ENCODE results near the gene URM1.

URM1 gene

DNA sequence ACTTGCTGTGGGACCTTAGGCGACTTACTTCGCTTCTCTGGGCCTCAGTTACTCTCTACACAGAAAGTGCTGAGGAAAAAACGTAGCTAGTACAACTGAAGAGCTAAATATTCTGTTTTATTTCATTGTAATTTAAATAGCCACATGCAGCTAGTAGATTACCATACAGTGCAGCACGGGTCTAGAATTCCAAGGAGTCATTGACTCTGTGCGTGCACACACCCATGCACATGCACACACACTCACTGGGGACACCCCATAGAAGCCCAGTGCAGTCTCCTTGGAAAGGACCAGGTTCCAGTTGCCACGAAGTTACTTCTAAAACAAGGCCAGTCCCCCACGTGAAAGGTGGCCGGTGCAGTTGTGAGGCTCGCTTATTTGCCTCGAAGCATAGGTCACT, 17.0 kb downstream of the URM1 start:
- DNase-seq = no peak

DNA sequence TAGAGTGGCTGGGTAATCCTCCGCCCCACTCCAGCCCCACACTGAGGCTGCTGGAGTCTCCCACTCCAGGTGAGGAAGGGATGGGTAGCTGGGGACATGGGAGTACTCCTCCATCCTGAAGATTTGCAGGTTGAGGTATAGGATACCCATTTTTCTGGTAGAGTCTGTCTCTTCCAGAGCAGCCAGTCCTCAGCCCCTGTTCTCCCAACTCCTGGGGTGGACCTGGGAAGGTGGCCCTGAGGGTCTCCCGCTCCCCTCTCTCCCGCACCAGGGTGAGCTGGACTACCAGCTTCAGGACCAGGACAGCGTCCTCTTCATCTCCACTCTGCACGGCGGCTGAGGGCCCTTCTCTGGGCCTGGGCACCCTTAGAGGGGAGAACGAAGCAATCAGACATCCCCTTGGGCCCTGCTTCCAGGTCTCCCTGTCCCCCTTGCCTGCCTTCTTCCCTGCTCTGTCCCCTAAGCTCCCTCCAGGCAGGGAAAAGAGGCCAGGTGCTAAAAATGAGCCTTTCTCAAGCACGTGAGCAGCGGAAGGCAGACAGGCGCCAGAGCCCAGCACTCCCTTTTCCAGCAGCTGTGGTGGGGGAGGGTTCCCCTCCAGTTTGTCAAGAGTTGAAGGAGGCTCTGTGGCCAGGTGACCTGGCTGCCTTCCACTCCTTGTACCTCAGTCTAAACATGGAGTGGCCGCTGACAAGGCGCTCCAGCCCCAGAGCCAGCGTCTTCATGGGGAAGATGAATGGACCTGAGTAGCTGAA, 18.4 kb downstream of the URM1 start:
- DNase-seq = peak; percentile 78

DNA sequence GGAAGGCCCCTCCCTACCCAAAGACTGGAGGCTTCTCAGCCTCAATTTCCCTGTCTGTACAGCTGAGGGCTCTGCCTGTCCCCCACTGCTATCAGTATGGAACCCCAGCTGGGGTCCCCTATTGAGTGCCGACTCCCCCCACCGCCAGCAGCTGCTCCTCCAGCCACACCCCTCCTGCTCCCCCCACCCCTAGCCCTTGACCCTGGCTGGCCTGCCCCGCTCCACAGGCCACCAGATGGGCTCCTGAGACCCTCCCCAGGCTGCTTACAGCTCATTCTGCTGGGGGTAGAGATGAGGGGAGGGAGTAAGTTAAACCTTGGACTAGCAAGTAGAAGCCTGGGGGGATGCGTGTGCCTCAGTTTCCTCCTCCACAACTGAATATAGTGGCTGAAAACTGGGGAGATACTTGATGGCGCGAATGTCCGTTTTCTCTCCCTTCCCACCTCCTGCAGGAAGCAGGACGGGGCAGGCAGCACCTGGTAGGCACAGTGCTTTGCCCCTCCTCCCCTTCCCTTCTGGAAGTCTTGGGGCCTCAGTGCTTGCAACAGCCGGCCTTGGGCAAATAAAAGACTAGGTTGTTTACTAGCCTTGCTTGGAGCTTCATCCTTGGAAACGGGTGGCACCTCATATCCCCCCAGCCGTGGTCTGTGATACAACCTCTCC, 19.1 kb downstream of the URM1 start:
- DNase-seq = no peak

DNA sequence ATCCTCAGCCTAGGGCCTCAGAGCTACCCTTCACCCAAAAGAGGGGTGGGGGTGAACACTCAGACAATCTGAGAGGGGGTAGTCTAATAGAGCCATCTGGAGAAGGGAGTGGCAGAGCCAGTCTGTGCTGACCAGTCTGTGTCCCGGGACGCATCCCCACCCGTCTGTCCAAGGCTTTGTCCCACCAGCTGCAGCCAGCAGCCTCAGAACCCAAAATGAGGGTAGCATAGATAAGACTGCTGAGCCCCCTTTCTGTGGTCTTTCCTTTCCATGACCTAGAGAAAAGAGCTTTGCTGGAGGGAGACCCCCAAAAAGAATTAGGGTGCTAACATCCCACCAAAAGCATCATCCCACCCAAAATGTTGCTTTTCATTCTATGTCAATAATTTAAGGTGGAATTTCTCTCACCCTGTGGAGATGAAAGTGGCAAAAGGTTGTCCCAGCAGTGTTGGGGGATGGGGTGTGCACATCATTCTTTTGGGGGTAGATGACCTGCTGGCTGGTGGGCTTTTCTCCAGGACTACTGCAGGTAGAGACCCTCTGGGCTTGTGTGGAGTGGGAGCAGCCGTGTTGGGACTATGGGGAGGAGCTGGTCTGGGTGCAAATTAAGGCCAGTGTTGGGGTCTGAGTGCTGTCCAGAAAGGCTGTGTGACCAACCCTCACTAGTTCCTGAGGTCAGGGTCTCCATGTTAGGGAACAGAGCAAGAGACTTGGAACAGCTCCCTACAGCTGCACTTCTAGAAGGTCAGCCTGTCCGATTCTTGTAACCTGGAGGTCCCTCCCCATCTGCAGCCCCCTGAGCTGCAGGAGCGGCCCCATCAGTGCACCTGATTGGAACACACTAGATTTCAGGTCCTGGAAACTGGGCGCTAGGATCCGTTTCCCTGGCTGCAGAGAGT, 19.9 kb downstream of the URM1 start:
- DNase-seq = no peak

DNA sequence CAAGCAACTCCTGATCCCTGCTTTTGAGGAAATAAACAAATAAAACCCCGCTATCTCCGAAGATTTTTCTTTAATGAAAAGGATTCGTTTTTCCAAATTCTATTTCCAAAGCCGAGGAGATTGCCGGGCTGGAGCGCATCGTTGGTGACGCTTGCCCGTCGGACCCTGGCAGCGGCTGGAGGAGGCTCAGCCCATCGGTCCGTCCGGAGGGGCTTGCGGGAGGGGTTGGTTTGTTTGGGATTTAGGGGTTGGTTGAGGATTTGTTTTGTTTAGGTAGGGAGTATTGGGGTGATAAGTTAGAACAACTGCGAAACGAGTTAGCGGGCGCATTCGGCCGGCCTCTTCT, 20.8 kb downstream of the URM1 start:
- DNase-seq = no peak

DNA sequence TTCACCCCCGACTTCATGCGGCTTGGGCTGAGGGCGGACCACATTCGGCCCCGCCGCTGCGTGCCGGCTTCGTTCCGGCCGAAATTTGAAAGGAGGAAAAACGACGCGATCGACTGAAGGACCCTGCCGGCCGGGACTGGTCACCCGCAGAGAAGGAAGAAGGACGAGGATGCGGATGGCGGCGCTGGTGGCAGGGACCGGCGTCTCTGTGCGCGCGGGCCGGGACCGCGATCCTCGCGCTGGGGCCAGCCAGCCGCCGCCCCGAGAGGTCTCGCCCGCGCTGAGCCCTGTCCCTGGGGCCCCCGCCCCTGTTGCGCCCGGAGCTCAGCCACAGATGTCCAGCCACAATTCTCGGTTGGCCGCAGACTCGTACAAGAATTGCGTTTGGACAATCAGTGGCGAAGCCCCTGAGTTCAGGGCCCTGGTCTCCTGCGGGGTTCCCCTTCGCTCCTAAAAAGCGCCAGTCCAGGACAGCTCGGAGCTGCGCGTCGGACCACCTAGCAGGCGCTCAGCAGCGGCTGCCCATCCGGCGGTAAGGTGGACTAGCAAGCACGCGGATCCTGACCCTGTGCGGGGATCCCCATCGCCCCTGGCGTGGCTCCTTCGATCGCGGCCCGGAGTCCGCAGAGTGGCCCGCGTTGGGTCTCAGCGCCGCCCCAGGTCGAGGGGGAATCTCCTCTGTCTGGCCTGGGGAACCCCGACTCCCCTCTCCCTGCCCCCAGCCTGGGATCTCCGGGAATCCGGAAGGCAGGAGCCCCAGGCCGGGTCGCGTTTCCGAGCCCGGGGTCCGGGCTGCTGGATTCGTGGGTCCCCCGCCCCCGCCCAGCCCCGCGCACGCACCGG, 21.3 kb downstream of the URM1 start:
- DNase-seq = no peak

DNA sequence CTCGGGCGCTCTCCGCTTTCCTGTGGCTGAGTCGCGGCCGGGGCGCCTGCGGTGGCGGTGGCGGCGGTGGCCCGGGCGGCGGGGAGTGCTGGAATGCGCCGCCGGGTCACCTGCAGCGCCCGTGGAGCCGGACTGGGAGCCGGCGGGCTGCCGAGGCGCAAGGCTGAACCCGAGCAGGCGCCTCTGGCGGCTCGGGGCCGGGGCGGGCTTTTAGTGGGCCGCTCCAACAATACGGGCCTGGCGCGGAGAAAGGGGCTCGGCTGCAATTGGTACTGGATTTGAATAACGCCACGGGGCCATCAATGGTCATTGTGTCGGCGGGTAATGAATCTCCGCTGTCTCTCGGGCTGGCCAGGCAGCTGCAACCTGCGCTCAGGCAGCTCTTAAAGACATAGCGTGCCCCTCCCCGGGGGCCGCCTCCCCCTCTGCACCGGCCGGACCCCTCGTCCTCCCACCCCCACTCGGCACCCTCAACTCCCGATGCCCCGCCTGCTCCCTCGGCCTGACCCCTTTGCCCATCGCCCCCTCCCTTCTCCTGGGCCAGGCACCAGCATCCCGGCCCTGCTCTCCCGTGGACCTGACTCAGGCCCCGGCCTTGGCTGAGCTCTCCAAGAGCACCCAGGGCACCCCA, 22.1 kb downstream of the URM1 start:
- no peak for DNase-seq

DNA sequence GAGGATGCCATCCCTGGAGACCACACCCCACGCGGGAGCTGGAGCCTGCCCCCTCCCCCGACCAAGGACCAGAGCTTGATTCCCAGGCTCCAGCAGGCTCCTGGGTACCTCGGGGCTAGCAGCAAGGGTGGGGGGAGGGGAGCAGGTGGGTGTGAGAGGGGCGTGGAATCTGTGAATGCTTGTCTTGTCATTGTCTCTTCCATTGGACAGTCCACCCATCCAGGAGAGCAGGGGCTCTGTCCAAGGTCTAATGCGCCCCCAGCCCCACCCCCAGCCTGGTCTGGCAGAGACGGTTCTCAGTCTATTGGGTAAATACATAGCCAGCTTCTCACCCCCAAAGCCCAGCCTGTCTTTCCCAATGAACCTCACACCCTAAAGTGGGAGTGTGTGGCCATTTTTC, 22.8 kb downstream of the URM1 start:
- no peak for DNase-seq

DNA sequence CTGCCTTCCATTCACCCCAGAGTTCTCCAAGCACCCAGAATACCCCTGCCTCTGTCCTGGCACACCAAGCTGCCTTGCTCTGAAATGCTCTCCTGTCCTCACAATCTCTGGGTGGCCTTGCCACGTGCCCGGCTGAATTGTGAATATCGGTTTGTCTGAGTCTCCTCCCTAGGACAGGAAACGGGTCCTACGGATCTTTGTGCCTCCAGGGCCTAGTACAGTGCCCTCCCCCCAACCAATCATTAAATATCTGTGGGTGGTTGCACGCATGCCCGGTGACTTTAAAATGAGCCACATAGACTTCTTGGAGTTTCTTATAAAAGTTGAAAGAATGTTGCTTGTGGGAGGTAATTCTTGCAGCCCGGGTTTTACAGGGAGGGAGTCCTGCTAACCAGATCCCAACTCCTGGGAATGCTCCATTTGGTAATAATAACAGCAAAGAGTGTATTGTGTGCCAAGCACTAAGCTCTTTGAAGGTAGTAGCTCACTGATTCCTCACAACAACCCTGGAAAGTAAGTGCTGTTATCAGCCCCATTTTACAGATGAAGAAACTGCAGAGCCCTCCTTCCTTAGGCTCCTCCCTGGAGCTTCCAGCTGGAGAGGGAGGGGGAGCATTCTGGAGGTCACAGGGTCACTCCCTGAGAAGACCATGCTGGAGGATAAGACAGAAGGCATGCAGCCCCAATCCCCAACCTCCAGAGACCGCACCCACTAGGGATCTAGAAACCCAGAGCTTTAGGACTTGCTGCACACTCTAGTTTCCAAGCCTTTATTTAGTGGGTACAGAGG, 23.4 kb downstream of the URM1 start:
- DNase-seq = no peak

DNA sequence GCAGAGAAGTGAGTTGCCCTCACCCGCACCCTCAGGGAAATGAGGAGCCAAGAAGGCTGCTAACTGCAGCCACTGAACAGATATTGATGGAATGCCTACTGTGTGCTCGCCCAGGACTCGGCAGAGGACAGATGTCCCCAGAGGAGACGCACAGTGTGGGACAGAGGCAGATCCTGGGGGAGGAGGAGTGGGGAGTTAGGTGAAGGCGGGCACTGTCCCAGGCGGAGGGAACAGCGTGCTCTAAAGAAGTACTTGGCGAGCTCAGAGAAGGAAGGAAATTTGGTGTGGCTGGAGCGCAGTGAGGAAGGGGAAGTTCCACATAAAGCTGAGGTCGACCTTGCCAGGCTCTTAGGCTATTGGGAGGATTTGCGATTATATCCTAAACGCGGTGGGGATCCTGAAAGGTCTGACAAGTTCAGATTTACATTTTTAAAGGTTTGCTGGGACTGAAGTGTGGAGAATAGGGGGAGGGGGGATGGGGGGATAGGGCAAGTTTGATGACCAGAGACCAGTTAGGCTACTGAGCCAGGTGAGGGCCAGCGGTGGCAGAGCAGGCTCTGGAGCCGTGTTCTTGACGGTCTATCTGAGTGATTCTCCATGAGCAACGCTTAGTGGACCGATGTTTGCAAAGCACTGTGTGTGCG, 25.9 kb downstream of the URM1 start:
- DNase-seq = peak; percentile 53

DNA sequence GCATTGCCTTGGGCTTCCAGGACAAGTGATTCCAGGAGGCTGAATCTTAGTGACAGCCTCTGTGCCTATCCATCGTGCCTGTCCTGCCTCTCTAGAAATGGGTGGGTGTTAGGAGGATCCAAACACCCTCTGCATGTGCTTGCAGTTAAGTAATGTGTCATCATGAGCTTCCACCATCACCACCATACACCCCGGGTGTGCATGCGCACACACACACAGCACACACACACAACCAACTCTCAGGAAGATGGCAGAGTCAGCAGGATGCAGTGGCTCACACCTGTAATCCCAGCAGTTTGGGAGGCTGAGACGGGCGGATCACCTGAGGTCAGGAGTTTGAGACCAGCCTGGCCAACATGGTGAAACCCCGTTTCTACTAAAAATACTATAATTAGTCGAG, 26.7 kb downstream of the URM1 start:
- DNase-seq = peak; percentile 44

DNA sequence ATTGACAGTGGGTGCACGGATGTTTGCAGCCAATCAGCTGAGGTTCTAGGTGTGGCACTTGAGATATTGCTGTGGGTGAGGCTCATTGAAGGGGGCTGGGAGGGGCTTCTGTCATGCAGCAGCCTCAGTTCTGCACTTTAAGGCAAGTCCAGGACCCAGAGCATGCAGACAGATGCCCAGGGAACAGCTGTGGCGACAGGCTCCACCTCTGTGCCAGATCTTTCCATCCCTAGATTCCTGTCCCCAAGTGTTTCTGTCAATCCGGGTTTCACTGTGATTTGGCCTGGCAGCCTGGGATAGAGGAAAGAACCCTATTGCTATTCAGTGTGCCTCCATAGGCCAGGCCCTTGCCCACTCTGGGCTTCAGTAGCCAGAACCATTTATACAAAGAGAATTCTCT, 28.7 kb downstream of the URM1 start:
- no peak for DNase-seq

DNA sequence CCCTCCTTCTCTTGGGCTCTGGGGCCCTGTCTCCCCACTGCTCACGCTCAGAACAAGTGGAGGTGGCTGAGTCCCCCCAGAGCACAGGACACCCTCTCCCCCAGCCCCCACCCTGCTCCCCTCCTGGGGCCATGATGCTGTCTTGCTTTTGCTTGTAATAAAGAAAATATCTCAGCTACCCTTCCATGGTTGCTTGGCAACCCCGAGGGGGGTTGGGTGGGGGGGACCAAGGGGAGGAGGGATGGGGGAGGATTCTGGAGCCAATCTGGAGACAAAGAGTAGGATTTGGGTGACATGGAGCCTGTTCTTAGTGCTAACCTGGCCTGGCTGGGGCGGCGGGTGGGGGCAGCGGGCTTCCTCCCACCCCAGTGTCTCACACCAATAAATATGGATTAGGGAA, 33.4 kb downstream of the URM1 start:
- DNase-seq = no peak

DNA sequence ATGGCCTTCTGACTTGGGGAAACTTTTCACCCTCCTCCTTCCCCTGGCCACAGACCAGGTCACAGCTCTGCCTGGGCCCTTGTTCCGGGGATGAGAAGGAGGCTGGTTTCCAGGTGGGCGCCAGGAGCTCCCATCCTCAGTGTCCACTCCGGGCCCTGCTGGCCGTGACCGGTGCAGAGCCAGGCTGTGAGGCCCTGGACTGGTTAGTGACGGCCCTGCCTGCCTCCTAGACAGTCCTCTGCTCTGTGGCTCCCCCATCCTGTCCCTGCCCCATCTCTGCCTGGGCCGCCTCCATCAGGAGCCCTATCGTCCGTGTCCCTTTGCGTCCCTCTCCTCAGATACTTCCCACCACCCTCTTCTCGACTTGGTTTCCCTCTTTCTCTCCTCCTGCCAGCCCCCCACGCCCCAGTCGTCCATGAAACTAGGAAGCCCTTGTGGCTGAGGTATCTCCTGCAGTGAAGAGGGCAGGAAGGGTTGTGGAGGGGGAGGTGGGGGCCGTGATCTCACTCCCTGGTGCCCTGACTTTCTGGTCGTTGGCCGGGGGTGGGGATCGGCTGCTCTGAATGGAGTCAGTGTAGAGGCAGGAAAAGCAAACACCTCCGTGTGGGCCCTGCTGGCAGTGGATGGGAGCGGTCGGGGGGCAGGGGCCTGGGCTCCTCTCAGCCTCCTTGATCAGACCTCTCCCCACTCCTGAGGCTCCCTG, 34.1 kb downstream of the URM1 start:
- no peak for DNase-seq

DNA sequence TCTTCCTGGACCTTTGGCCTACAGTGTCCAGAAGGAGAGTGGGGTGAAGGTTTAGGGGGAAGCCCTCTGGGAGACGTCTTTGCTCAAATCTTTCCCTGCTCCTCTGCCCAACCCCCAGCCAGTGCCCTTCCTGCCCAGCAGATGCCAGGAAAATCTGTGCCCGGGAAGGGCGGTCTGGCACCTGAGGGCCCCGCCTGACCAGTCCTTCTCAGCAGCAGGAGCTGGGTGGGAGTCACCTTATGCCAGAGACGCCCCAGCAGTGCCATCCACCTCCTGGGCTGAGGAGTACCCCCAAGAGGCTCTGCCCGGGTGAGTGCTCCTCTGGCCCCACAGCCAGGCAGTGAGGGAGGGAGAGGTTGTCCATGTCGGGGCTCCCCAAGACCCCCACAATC, 34.6 kb downstream of the URM1 start:
- DNase-seq = no peak

DNA sequence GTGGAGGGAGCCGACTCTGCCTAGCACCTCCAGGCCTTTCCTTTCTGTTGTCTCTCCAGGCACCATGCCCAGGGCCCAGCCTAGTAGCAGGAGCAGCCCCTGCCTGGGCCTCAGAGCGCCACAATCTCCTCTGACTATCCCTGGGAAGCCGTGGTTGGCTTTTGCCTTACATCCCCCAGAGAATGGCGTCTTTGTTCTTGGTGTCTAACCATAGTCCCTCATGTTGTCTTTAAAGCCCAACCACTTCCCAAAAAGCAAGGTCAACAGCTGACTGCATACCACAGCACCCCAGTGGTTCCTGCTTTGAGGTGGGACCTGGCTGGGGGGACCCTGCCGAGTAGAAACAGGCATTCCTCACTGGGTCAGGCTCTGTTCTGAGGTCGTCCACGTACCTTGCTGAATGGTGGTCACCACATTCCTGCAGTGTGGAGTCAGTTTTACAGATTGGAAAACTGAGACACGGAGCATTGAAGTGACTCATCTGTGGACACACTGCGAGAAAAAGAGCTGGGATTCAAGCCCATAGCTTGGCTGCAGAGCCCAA, 35.7 kb downstream of the URM1 start:
- DNase-seq = no peak

DNA sequence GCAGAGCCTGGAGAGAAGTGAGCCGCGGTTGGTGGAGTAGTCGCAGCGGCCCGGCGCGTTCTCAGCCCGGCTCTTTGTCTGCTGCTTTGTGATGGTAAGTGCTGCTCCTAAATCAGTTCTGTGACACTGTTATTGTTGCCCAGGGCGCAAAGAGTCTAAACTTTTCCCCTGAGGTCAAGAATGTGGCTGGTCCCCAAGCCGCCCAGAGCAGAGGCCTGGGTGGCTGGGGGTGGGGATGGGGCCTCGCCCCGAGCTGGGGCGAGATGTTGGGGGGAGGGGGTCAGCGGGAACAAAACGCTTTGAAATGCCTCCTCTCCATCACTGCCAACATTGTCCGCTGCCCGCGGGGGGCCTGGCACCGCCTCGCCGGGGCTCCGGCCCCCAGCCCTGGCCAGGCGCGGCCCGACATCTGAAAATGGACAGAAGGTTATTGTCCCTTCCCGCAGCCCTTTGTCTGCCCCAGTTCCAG, 37.8 kb downstream of the URM1 start:
- no peak for DNase-seq

DNA sequence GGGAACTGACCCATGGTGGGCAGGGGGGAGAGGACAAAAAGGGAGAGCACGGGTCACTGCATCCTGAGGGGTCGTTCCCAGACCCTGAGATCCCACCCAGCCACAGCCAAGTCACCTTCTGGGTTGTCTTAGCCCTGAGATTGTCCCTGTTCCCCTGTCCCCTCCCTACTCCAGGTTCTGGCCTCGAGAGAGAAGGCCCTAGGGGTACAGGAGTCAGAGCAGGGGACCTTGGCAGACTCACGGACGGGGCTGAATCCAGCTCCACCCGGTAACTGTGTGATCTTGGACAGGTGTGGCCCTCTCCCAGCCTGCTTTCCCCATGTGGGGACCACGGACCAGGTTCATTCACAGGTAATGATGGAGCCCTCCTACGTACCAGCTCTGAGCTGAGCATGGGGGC, 38.3 kb downstream of the URM1 start:
- no peak for DNase-seq

DNA sequence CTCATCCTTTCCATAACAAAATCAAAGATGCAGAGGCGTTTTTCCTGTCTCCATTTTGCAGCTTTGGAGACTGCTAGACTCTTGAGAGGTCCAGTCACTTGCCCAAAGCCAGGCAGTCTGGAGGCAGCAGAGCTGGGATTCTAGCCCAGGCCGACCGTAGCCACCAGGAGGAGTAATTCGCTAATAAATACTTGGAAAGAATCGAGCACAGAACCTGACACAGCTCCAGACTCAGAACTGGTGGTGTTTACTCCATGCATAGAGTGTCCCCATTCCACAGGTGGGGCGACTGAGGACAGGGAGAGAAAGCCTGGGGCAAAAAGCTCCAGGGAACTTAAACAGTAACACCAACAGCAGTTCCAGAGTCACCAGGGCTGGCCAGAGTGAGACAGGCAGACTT, 38.8 kb downstream of the URM1 start:
- DNase-seq = peak; percentile 50
